Fibroblast of lung (primary cell): ENCODE measurements around the gene FBXL17.

ENCODE experiments used
- EZH2 ChIP-seq: IDR thresholded peaks from 2 replicates; pipeline ENCODE4 v1.5.1; 2012; ENCODE audit warnings: low read length, control low read depth, mild to moderate bottlenecking; ENCODE audit errors: missing control alignments
- TF ChIP-seq, protein P1 (sequence below), 2 donors: IDR thresholded peaks in 1 of 2; conservative IDR thresholded peaks in 1 of 2; 1 replicate in 1 of 2; 2 replicates in 1 of 2; pipeline ENCODE4 v1.5.1; 2011 to 2012; ENCODE audit warnings: low read length in 2 of 2, control low read depth in 1 of 2, inconsistent platforms in 1 of 2, low read depth in 1 of 2, mild to moderate bottlenecking in 1 of 2

DNA sequence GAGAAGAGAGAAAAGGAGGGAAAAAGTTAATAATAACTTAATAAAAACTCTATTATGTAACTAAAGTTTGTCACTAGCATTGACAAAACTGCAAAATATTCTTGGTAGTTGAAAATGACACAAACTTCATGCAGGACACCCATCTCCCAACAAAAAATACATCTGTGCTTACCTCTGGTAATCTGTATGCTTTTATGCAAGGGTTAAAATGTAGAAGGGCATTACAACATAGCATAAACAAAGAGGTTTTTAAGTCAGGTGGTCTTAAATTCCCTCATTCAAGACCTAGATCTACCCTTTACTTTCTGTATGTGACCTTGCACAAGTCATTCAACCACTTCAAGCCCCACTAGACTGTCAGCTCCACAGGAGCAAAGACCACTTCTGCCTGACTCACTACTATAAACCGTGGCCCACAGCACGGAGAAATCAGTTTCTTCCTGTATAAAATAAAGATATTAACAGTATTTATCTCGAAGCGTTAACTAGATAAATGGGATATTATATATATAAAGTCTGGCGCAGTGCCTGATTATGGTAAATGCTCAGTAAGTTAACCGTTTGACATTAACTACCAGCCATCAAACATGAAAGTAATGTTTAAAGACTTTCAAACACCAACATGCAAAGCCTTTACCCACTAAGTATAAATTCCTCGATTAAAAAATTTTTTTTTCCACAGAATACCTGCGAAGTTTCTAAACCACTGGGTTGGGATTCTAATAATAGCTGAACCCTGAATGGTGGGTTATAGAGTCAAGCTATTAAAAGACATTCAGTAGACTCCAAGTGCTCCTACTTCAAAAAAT lies 2.0 kb downstream of the FBXL17 start:
- TF ChIP-seq, protein P1, sequence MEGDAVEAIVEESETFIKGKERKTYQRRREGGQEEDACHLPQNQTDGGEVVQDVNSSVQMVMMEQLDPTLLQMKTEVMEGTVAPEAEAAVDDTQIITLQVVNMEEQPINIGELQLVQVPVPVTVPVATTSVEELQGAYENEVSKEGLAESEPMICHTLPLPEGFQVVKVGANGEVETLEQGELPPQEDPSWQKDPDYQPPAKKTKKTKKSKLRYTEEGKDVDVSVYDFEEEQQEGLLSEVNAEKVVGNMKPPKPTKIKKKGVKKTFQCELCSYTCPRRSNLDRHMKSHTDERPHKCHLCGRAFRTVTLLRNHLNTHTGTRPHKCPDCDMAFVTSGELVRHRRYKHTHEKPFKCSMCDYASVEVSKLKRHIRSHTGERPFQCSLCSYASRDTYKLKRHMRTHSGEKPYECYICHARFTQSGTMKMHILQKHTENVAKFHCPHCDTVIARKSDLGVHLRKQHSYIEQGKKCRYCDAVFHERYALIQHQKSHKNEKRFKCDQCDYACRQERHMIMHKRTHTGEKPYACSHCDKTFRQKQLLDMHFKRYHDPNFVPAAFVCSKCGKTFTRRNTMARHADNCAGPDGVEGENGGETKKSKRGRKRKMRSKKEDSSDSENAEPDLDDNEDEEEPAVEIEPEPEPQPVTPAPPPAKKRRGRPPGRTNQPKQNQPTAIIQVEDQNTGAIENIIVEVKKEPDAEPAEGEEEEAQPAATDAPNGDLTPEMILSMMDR (conservative IDR thresholded peaks at IDR 0.05 in 1 of 2, IDR thresholded peaks at IDR 0.05 in 1 of 2; ENCODE audit: low read depth in 1 of 2, low read length in 2 of 2): no peak
- TF ChIP-seq EZH2: no peak
